ENCODE data around the gene TMEM273. TPM values are rescaled to one million over a fixed set of nuclear protein-coding genes. Genes with fewer than 3 reads are reported as not detected.

TMEM273 gene
- total RNA-seq, 1 donor from 2014 or later, result 0.42 TPM

DNA sequence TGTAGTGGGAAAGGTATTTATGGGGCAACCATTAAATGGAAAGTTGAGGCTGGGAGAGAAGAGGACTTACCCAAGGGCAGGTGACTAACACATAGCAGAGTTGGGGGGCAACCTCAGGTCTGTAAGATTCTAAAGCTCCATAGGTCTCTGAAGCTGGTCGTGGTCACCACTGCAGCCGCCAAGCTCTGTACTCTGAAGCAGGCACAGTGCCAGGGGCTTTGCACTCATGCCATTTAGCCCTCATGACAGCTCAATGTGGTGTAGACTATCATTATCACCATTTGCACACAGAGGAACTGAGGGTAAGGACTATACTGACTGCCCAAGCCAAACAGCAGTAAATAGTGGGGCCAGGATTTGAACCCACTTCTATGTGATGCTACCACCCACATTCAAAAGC lies 32.5 kb upstream of the TMEM273 start:
- no peak overlapping the region for H3K4me3 ChIP-seq (ENCODE audit: low read depth, low read length)
- no peak for DNase-seq (ENCODE audit: low read depth)
- no peaks in the 10 kb centered on the region for H3K27me3 ChIP-seq (ENCODE audit: control insufficient read depth, insufficient read depth, low read length)
- no peak for TF ChIP-seq CTCF (IDR thresholded peaks at IDR 0.05; ENCODE audit: insufficient read depth, low read length, poor library complexity, severe bottlenecking)
- H3K36me3 ChIP-seq (ENCODE audit: control insufficient read depth, insufficient read depth, low read length), result no peaks in the 10 kb centered on the region

GRCh38 chr10:49220031-49220430 lies 31.8 kb upstream of the TMEM273 start:
- H3K36me3 ChIP-seq (ENCODE audit: control insufficient read depth, insufficient read depth, low read length), result no peaks in the 10 kb centered on the region
- no peak overlapping the region for H3K4me3 ChIP-seq (ENCODE audit: low read depth, low read length)
- no peak for DNase-seq (ENCODE audit: low read depth)
- no peak for TF ChIP-seq CTCF (IDR thresholded peaks at IDR 0.05; ENCODE audit: insufficient read depth, low read length, poor library complexity, severe bottlenecking)
- H3K27me3 ChIP-seq (ENCODE audit: control insufficient read depth, insufficient read depth, low read length), result no peaks in the 10 kb centered on the region

GRCh38 chr10:49219248-49219647 lies 31.1 kb upstream of the TMEM273 start:
- Histone ChIP-seq H3K27me3 (ENCODE audit: control insufficient read depth, insufficient read depth, low read length) (no peaks in the 10 kb centered on the region), H3K36me3 (ENCODE audit: control insufficient read depth, insufficient read depth, low read length) (no peaks in the 10 kb centered on the region), H3K4me3 (ENCODE audit: low read depth, low read length) (no peak overlapping the region)
- no peak for DNase-seq (ENCODE audit: low read depth)
- TF ChIP-seq CTCF (IDR thresholded peaks at IDR 0.05; ENCODE audit: insufficient read depth, low read length, poor library complexity, severe bottlenecking), result no peak

- DNase-seq (ENCODE audit: low read depth), result no peak
- no peaks in the 10 kb centered on the region for H3K27me3 ChIP-seq (ENCODE audit: control insufficient read depth, insufficient read depth, low read length)
- H3K36me3 ChIP-seq (ENCODE audit: control insufficient read depth, insufficient read depth, low read length), result no peaks in the 10 kb centered on the region
- TF ChIP-seq CTCF (IDR thresholded peaks at IDR 0.05; ENCODE audit: insufficient read depth, low read length, poor library complexity, severe bottlenecking), result no peak
- no peak overlapping the region for H3K4me3 ChIP-seq (ENCODE audit: low read depth, low read length)
Measured at GRCh38 chr10:49218480-49218879, 30.3 kb upstream of the TMEM273 start.

GRCh38 chr10:49217645-49218044 lies 29.5 kb upstream of the TMEM273 start:
- no peaks in the 10 kb centered on the region for H3K36me3 ChIP-seq (ENCODE audit: control insufficient read depth, insufficient read depth, low read length)
- no peak for DNase-seq (ENCODE audit: low read depth)
- TF ChIP-seq CTCF (IDR thresholded peaks at IDR 0.05; ENCODE audit: insufficient read depth, low read length, poor library complexity, severe bottlenecking), result no peak

GRCh38 chr10:49213211-49213610 lies 25.0 kb upstream of the TMEM273 start:
- no peak for DNase-seq (ENCODE audit: low read depth)
- H3K36me3 ChIP-seq (ENCODE audit: control insufficient read depth, insufficient read depth, low read length), result no peaks in the 10 kb centered on the region
- H3K27me3 ChIP-seq (ENCODE audit: control insufficient read depth, insufficient read depth, low read length), result no peaks in the 10 kb centered on the region
- TF ChIP-seq CTCF (IDR thresholded peaks at IDR 0.05; ENCODE audit: insufficient read depth, low read length, poor library complexity, severe bottlenecking), result no peak
- no peak overlapping the region for H3K4me3 ChIP-seq (ENCODE audit: low read depth, low read length)

More at GRCh38 chr10:49217645-49218044, 29.5 kb upstream of the TMEM273 start:
- Histone ChIP-seq H3K27me3 (ENCODE audit: control insufficient read depth, insufficient read depth, low read length) (no peaks in the 10 kb centered on the region), H3K4me3 (ENCODE audit: low read depth, low read length) (no peak overlapping the region)

Data from kidney epithelial cell (primary cell).